NCI-H2107 treated with DMSO at 0.1 percent for 48 hours (cell line): ENCODE results near the gene PROX2.

Experiments
- DNase-seq: peaks from one replicate; lab custom pipeline; 2025; ENCODE audit not compliant: unreplicated experiment; lab: John Stamatoyannopoulos, UW

PROX2 gene

DNA sequence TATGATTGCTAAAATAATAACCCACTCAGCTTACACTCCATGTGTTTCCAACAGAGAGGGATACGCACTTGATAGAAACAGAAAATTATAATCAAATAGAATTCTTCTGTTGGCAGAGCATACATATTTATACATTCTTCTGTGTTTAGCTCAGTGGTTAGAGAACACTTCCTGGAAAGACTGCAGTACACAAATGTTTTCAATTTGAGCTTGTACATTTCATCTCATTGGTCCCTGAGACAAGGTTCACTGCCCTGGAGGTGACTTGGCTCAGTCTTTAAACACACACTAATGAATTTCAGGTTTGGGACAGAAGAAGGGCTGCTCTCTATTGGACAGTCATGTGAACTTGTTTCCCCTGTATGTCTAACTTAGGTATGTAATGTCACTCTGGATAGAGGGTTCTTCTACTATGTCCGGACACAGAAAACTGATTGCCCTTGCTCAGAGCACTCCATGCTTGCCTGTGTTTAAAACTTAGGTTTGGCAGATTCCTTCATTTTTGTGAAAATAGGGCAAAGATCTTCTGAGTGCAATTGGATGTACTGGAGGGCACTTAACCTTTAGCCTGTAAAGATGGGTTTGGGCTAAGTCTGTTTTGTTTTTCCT lies 22.9 kb downstream of the PROX2 start:
- DNase-seq = no peak

GRCh38 chr14:74848768-74849167 lies 27.2 kb downstream of the PROX2 start:
- DNase-seq = no peak

DNA sequence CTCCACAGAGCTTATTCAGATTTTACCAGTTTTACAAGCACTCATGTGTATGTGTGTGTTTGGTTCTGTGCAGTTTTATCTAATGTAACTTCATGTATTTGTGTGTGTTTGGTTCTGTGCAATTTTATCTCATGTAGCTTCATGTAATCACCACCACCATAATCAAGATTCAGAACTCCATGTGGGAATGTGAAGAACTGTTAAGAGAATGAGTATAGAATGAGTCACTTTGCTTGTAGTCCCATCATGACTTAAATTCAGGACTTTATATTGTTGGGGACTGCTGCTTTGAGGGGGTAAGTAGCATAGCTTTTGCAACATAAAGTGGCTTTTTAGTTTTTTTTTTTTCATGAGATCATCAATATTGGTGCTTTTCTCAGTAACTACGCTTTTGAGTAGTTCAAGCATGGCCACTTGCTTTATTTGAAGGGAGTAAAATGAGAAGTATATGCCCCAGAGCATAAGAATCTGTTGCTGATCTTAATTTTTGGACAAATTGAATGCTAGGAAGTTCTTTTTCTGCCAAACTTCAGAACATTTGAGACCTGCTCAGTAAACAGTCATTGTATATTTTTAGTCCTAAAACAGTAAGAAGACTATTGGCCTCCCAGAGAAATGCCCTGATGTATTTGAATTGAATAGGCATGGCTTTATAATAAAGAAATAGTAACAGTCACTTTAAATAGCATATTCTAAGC lies 28.8 kb downstream of the PROX2 start:
- no peak for DNase-seq

DNA sequence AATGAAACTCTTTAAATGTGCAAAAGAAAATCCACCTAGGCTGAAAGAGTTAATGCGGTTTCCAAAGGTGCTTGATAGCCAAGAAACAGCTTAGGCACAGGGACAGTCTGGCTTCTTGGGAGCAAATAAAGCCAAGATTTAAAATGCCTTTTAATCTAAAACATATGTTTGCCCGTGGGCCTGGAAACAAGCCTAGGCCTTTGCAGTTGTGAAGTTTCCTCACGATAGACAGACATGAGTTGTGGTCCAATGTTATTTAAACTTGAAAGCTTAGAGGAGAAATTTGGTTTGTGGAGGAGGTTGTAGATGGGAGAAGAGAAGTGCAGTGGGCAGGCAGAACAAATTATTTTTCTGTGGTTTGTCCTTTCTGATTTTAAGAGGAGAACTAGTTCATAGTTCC lies 29.8 kb downstream of the PROX2 start:
- no peak for DNase-seq

- no peak for DNase-seq
These were observed 32.3 kb downstream of the PROX2 start for GRCh38 chr14:74843653-74844052.

DNA sequence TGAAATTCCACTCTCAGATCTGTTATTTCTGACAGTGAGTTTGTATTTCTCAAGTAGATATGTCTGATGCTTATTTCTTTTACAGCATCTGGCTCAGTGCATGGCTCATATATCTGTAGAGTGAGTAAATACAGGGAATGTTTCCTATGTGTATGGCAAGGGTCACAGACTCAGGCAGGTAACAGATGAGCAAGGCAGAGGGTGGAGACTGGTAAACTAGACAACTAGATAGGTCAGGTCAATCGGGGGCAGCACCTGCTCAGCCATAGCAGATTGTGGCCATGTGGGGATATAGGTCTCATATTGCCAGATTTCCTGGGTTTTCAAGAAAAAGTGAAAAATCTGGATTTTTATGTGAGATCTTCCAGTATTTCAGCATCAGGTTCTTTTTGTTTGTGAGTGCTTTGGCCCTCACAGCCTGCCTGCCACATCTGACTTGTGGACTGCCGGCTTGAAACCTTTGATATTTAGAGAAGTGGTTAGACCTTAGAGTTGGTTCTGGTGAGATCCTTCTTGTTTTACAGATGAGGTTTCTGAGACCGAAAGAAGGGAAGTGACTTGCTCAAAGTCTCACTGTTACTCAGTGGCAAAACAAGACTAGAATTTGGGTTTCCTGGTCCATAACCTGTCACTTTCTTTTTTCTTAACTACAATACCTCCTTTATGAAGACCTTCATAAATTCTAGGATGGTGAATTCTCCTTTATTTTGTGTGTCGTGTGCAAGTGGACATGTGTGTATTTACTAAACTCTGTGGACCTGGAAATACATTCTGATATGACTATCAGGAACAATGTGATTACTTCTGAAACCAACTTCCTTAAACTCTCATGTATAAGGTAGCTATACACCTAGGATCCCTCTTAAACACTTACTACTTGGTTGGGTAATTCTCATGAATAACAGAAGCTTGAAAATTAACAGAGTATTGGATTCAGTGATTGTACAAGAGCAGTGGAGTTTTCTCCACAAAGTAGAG lies 34.4 kb downstream of the PROX2 start:
- no peak for DNase-seq

DNA sequence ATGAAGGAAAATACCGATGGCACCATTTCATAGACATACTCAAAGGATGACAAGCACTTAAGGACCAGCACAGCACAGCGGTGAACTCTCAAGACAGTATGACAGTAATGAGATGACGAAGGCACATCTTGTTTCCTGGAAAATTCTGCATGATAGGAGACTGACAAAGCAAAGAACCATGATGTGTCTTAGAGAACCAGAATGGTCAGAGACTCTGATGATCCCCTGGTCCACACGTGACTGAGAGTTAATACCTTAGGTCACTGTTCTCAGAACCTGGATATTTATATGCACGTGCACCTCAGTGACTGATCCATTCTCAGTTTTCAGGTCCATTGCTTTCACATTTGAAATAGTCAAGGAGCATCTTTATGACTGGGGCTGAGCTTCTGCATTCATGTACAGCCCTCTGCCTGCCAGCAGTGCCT lies 35.3 kb downstream of the PROX2 start:
- no peak for DNase-seq

DNA sequence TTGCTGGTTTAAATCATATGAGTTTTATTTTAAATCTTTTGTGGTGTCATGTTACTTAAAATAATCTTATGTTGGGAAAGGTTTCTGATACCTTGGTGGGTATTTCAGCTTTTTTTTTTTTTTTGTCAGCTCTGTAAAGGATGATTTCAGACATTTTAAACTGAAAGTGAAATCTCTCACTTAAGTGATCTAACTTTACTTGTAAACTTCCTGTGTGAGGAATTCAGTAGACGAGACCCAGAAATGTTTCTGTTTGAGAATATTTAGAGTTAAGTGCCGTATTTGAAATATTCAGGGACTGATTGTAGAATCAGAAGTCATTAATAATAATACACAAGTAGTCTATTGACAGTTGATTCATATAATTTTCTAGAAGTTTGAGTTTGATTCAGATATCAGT lies 37.8 kb downstream of the PROX2 start:
- no peak for DNase-seq

DNA sequence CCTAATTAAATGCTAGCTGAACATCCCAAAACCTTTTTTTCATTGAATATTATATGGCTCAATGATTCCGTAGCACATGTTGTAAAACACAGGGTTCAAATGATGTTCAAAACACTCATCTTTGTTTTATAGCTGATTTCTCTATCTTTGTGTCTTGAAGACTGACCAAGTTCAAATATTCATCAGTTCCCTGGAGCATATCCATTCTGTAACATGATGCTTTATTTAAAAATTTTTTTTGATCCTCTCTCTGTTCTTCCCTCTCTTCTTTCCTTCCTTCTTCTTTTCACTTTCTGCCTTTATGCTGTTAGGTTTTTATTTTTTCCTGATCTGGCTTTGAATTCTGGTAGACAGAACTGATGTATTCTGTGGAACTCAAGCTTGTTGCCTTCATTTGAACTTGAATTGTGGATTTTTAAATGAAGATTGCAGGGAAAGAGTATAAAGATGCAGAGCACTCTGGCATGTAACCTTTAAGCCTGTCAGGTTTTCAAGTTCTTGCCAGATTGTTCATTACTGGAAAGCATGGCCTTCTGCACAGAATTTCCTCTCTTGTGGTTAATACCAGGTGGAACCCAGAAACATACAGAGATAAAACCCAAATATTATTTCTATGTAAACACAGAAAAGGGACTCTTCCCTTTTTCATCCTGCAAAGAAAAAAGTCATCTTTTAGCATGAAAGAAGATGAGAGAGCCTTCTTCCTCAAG lies 39.5 kb downstream of the PROX2 start:
- DNase-seq = no peak

- no peak for DNase-seq
These were observed 40.2 kb downstream of the PROX2 start for GRCh38 chr14:74835645-74836250.

GRCh38 chr14:74834692-74835392 lies 41.1 kb downstream of the PROX2 start:
- DNase-seq = no peak

DNA sequence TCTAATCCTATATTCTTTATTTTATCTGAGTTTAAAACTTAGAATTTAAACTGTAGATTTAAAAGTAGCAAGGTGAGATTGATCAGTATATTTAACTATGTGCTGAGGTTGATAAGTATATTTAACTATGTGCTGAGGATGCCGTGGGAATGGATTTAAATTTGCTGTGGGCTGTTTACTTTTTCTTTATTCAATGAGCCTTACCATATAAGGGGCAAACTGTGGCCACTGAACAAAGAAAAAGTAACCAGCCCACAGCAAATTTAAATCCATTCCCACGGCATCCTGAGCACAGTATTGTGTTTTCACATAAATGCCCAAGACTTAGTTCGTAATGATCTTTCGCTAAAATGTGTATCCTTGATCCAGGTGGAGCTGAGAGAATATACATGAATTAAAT lies 43.1 kb downstream of the PROX2 start:
- no peak for DNase-seq

DNA sequence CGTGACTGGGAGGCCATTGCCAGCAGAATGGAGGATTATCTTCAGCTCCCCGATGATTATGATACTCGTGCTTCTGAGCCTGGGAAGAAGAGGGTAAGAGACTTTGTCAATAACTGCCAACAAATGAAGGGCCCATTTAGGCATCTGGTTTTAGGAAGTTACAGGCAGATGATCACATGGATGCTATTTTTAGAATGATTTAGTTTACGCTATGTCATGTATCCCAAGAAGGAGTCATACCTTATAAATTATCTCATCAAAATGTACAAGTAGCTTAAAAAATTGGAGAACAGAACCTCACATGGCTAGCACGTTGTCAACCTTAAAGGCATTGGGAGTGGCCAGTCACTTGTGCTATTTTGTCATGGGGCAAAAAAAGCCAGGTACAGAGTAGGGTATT lies 46.7 kb downstream of the PROX2 start:
- no peak for DNase-seq

- DNase-seq = no peak
These were observed 49.4 kb downstream of the PROX2 start for GRCh38 chr14:74826574-74826973.
